Dermis blood vessel endothelial cell (primary cell): ENCODE measurements around the gene WASHC2C. TPM values are rescaled to one million over a fixed set of nuclear protein-coding genes. Genes with fewer than 3 reads are reported as not detected.
A peak's percentile ranks its signal among the peaks of the same experiment; 100 is the strongest.
"Not testable (repeated sequence)": the region's sequence is repeated elsewhere in the genome, so short reads cannot be mapped to it uniquely, and the experiment has no call there.

ENCODE experiments used
- DNase-seq: peaks from one replicate; pipeline ENCODE4 v3.0.0; 2010
- total RNA-seq: library from RNA; depleted of rRNA; stranded (reverse); fragments of >200 nt; gene quantifications from 2 replicates; pipeline ENCODE4 v1.2.3, GENCODE V29; 2014

Gene WASHC2C, protein sequence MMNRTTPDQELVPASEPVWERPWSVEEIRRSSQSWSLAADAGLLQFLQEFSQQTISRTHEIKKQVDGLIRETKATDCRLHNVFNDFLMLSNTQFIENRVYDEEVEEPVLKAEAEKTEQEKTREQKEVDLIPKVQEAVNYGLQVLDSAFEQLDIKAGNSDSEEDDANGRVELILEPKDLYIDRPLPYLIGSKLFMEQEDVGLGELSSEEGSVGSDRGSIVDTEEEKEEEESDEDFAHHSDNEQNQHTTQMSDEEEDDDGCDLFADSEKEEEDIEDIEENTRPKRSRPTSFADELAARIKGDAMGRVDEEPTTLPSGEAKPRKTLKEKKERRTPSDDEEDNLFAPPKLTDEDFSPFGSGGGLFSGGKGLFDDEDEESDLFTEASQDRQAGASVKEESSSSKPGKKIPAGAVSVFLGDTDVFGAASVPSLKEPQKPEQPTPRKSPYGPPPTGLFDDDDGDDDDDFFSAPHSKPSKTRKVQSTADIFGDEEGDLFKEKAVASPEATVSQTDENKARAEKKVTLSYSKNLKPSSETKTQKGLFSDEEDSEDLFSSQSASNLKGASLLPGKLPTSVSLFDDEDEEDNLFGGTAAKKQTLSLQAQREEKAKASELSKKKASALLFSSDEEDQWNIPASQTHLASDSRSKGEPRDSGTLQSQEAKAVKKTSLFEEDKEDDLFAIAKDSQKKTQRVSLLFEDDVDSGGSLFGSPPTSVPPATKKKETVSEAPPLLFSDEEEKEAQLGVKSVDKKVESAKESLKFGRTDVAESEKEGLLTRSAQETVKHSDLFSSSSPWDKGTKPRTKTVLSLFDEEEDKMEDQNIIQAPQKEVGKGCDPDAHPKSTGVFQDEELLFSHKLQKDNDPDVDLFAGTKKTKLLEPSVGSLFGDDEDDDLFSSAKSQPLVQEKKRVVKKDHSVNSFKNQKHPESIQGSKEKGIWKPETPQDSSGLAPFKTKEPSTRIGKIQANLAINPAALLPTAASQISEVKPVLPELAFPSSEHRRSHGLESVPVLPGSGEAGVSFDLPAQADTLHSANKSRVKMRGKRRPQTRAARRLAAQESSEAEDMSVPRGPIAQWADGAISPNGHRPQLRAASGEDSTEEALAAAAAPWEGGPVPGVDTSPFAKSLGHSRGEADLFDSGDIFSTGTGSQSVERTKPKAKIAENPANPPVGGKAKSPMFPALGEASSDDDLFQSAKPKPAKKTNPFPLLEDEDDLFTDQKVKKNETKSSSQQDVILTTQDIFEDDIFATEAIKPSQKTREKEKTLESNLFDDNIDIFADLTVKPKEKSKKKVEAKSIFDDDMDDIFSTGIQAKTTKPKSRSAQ (N-terminal part only)
- total RNA-seq: 31.3 and 57.6 TPM in 2 replicates

DNA sequence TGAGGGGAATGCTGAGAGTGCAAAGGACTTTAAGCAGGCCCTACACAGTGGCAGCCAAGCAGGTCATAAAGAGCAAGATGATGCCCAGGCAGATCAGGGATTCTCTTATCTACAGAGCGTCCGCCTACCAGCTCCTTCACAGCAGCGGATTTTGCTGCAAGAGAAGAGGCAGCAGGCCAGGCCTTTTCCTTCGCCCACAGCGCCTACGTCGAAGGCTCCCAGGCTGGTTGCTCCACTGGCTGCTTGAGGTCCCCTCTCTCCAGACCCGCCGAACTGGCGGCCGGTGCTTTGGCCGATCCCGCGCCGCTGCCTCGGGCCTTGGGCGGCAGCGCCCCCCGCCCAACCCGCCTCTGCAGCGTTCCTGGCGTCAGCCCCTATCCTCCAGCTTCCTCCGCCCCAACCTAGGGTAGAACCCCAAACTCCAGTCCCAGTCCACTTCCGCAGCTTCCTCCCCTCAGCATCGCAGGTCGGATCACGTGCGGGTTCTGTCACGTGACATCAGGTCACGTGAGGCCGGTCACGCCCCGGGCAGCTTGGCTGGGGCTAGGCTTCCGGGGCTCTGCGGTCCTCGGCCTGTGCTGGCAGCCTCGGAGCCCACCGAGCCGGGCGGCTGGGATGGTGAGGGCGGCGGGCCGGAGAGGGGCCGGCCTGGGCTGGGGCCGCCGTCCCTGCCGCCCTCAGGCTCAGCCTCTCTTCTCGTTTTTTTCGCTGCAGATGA is at the start of gene WASHC2C:
WASHC2C (plus strand) TSS at position 564 of the 718 bp plus-strand sequence; CDS start at position 616, 52 bp downstream.
- DNase-seq: peak; percentile 41

DNA sequence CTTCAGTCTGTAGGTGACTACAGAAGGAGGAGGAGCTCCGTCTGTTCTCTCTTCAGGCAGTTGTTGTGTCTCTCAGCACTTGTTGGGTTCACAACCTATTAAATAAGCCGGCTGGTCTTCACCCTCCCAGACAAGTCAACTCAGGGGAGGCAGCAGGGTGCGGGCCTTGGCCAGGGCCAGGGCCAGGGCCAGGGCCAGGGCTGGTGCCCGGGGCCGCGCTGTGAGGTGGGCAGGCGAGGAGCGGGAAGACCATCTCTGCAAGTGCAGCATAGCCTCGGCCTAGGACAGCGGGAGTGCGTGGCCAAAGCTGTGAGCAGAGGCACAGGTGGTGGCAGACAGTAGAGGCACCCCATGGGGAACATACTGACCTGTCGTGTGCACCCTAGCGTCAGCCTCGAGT is 48.6 kb upstream of the WASHC2C start:
- DNase-seq: not testable (repeated sequence)

DNA sequence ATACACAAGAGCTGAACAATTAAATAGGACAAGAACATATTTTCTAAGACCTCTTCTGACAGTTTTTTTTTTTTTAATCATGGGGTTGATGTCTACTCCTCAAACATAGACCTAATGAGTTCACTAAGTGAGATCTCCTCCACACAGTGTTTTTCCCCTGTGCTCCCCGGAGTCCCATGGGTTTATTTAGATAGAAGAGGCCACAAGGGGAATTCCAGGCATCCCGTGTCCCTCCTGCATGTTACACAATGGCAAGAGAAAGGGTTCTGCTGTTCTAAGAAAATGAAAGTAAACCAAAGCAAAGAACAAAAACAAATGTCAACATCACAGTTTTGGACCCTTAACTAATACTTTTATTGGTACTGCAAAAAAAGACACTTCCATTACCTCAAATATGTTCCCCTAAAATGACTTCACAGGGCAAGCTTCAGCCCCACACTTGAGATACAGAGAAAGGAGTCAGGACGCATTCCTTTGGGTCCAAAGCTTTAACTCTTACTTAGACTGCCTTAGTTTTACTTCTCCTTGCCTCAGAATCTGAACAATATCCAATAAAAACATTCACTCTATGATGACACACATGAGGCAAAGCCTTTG is 16.8 kb upstream of the WASHC2C start:
- DNase-seq: not testable (repeated sequence)

DNA sequence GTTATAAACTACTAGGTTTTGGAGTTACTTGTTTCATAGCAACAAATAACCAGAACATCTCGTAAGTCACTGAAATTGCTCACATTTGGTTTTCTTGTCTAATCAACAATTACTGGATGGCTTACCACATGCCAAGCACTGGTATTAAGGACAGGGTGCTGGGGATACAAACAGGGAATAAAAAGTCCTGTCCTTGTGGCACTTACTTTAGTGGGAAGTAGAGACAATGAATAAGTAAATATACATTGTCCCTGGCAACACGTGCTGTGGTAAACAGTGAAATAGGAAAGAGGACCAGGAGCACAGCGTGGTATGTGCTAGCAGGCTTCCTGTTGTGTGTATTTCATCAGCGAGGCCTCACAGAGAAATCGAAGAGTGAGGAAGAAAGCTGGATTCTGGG is 15.8 kb upstream of the WASHC2C start:
- DNase-seq: peak; percentile 10

DNA sequence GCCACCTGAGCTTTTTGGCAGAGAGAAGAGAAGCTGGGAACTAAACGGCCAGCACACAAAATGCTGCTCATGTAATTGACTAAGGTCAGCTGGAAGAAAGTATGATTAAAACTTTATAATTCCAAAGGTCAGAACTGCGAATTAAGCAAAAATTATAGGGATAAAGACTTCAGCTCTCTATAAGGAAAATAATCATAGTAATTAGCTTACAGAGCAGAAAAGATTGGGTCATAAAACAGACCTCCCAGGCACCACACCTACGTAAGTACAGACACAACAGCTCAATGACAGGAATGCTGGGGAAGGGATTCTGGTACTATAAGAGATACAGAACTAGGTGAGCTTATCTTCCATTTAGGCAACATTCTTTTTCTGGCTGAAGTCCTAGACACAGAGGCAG is 10.0 kb upstream of the WASHC2C start:
- not testable (repeated sequence) for DNase-seq

DNA sequence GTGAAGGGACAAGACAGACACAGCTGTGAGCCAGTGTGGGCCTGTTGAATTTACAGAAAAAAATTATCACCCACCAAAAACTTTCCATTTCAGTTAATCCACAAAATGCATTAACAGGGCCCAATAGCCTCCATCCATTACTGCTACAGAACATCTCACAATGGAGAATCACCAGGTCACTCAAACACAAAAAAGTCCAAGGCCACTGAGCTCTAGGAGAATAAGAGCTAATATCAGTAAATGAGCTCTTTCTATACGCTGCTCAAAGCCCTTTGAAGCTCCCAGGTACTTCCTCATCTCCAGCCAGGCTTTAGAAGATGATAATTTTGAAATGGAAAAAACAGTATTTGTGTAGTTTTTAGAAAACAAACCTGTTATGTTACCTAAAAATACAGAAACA is 9.4 kb upstream of the WASHC2C start:
- not testable (repeated sequence) for DNase-seq

DNA sequence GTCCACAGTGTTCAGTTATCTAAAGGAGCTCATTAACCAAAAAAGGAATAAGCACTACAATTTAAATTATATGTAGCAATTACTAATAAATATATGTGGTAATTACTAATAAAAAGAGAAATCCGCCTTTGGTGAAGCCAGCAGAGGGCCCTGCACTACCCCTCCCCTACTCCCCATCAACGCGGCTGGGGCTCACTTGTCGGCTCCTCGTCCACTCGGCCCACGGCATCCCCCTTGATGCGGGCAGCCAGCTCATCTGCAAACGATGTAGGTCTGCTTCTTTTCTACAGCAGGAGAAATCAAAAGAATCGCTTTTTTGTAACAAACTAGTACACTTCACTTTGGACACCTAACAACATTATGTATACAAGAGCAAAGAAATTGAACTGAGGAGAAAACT is 5.6 kb upstream of the WASHC2C start:
- not testable (repeated sequence) for DNase-seq

DNA sequence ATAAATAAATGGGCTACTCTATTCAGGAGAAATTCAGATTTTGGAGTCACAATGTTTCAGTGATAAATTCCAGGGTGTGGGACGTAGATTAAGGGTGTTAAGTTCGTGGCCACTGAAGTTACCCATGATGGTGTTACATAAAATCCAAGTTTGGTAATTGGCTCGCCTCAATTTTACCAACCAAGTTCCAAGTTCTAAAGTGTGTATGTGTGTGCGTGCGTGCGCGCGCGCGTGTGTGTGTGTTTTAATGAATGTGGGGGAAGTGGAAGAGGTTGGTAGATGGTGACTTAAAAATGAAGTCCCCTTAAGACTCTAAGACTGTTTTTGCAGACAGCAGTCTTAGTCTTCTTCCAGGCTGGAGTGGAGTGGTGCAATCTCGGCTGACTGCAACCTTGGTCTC is 3.2 kb upstream of the WASHC2C start:
- not testable (repeated sequence) for DNase-seq

DNA sequence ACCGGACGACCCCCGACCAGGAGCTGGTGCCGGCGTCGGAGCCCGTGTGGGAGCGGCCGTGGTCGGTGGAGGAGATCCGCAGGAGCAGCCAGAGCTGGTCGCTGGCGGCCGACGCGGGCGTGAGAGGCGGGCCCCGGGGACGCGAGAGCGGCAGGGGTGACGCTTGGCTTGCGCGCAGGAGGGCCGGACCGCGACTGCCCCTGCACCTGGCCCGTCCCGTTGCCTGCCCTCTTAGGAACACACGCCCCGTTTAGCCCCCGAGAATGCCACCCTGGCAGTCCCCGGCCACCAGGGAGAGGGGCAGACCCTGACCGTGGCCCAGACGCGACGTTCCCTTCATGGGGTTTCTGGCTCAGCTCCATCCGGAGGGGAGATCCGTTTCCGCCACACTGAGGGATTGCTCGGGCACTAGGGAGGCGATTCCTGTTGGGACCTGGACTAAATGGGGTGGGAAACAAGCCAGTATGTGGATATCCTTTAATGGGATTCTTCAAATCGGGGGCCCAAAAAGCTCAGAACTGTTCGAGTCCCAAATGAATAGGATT is 427 bp downstream of the WASHC2C start:
- not testable (repeated sequence) for DNase-seq

DNA sequence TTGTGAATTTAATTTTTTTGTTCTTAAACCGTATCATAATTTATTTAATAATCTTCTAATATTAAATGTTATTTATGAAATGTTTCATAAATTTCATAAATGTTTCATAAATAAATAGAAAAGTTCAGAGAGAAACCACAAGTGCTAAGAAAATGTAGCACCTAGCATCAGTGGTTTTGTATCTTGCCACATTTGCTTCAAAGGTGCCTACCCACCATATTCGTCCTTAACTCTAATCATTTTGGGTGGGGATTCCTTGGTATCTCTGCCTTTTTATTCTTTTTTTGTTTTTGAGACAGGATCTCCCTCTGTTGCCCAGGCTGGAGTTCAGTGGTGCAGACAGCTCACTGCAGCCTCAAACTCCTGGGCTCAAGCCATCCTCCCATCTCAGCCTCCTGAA is 7.4 kb downstream of the WASHC2C start:
- not testable (repeated sequence) for DNase-seq

DNA sequence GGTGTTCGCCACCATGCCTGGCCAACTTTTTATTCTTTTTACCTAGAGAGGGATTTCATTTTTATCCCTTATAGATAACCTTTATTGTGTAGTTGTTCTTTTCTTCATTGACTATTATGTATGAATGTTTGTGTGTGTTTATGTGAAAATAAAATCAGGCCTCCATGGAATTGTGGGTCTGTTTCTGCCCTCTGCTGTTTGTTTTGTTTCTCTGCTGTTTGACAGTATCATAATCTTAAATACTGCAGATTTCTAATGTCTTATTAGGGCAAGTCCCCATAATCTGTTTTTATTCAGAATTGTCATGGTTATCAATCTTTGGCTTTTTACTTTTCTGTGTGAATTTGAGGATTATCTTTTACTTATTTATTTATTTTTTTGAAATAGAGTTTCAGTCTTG is 7.8 kb downstream of the WASHC2C start:
- not testable (repeated sequence) for DNase-seq

DNA sequence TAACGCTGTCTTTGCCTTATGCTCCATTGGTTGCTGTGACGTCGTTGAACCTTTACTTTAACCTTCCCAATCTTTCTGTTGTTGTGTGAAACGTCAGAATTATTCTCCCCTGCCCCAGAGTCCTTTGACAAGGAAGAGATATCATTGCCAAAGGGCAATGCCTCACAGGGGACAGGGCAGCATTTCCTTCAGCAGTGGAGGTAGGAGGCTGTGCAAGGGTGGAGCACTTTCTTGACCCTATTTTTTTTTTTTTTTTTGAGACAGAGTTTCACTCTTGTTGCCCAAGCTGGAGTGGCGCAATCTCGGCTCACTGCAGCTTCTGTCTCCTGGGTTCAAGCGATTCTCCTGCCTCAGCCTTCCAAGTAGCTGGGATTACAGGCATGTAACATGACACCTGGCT is 14.5 kb downstream of the WASHC2C start:
- DNase-seq: not testable (repeated sequence)

DNA sequence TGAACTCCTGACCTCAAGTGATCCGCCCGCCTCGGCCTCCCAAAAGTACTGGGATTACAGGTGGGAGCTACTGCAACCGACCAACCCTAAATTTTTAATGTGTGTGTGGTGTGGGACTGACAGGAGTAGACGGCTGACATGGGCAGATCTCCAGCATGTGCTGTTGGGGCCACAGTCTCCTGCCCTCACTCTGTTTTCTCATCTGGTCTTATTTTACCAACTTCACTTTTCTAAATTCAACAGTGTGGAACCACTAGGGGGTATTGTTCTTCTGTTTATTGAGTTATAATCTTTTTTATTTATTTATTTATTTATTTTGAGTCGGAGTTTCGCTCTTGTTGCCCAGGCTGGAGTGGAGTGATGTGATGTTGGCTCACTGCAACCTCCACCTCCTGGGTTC is 14.9 kb downstream of the WASHC2C start:
- not testable (repeated sequence) for DNase-seq

DNA sequence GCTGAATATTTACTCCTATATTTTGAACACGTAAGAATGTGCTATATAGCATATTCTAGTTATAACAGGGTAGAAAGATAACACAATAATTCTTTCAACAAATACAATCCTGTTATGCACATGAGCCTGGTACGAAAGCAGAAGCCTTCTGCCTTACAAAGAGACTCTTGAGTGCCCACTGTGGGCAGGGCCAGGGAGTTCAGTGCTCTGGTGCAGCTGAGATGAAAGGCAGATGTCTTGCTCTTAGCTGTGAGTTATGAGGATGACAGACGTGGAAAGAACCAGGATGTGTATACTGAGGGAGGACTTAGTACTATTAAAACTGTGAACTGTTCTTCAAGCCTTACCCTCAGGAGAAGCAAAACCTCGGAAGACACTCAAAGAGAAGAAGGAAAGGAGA is 24.1 kb downstream of the WASHC2C start:
- DNase-seq: not testable (repeated sequence)

DNA sequence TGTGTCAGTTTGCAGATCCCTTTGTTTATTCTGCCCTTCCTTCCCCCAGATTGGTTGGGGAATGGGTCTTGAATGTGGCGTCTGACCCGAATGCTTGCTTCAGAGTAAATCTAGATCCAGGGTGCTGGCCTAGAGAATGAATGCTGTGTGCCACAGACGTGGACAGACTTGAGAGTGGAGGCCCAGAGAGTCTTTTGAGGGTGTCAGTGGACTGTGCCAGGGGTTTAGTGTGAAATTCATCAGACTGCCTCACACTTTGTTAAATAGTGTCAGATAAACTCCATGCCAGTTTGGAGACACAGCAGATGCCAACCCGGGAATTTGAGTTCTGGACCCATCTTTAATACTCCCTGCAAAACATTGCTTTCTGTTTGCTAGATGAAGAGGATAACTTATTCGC is 25.1 kb downstream of the WASHC2C start:
- DNase-seq: not testable (repeated sequence)

DNA sequence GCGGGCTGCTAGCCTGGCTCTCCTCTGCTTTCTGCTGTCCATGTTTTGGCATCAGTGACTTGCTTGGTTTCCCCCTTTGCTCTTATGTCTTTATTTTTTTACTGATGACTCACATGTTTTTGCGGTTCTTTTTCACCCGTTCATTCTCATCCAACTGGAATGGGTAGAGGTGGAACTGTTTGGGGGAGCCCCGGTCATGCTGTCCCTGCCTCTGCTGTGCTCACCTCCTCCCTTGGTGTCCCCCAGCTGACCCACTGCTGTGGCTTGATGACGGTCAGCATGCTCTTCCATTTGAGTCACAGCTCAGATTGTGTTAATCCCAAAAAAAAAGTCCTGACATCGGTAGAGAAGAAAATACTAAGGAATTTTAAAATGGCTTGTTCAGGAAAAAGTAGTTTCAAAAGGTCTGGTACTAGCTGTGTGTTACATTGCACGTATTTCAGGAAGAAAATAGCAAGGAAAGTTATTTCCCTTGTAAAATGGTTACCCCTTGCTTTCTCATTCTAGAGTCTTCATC is 27.0 kb downstream of the WASHC2C start:
- not testable (repeated sequence) for DNase-seq

DNA sequence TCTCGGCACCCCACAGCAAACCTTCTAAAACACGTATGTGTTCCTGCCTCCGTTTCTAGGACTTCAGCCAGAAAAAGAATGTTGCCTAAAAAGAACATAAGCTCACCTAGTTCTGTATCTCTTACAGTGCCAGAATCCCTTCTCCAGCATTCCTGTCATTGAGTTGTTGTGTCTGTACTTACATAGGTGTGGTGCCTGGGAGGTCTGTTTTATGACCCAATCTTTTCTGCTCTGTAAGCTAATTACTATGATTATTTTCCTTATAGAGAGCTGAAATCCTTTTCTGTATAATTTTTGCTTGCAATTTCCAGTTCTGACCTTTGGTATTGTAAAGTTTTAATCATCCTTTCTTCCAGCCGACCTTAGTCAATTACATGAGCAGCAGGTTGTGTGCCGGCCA is 28.0 kb downstream of the WASHC2C start:
- not testable (repeated sequence) for DNase-seq

DNA sequence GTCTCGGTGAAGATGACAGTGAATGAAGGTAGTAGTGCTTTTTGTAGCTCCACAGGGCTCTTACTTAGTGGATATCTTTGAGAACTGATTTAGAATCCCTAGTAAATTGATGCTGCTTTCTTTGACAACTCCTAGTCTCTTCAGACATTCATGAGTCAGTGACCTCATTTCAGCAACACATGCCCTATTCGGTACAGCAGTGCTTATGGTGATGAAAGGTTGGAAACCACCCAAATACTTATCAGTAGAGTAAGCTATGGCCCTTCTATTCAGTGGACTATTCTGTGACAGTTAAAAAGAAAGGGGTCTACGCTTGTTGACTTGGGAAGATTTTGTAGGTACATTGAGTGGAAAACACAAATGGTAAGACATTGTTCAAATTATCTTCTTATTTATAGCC is 29.0 kb downstream of the WASHC2C start:
- not testable (repeated sequence) for DNase-seq

DNA sequence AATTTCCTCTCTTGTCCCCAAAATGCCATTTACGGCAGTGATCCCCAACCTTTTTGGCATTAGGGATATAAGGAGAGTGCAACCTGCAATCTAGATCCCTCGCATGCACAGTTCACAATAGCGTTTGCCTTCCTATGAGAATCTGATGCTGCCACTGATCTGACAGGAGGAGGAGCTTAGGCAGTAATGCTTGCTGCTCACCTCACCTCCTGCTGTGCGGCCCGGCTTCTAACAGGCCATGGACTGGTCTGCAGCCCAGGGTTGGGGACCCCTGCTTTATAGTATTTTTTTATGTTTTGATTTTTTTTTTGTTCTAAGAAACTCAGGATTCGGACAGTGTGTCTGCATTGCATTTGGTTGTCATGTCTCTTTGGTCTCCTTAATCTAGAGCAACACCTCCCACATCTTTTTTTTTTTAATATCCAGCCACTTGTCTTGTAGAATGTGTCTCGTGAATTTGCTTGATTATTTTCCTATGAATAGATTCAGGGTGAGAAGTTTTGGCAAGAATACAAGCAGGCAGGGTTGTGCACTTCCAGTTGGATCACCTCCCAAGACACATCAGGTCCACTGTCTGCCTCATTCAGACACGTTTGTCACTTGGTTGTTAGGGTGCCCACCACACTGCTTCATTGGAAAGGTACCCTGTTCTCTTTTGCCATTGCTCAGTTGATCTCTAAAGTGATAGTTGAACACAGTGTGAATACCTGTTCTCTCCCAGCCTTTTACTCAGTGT is 30.8 kb downstream of the WASHC2C start:
- DNase-seq: not testable (repeated sequence)

DNA sequence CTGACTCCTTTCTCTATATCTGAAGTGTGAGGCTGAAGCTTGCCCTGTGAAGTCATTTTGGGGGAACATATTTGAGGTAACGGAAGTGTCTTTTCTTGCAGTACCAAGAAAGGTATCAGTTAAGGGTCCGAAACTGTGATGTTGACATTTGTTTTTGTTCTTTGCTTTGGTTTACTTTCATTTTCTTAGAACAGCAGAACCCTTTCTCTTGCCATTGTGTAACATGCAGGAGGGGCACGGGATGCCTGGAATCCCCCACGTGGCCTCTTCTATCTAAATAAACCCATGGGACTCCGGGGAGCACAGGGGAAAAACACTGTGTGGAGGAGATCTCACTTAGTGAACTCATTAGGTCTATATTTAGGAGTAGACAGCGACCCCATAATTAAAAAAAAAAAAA is 34.6 kb downstream of the WASHC2C start:
- not testable (repeated sequence) for DNase-seq
